CD8-positive, alpha-beta memory T cell (primary cell): Measurements from ENCODE around the gene AQR. TPM values are rescaled to one million over a fixed set of nuclear protein-coding genes. Genes with fewer than 3 reads are reported as not detected.
A peak's percentile ranks its signal among the peaks of the same experiment; 100 is the strongest.

Experiments used
- CTCF ChIA-PET: fragments of 350-600 bp; sonication (Branson Sonifier 250); formaldehyde crosslinking; loops from one replicate; lab custom pipeline; 2021; ENCODE audit warnings: antibody characterized with exemption; lab: Charles Lee
- POLR2A ChIA-PET: fragments of 350-600 bp; sonication (Branson Sonifier 250); formaldehyde crosslinking; loops from one replicate; lab custom pipeline; 2021; ENCODE audit warnings: antibody characterized with exemption; lab: Charles Lee
- DNase-seq, 5 donors: peaks; one replicate each; pipeline versions ENCODE4 v3.0.0 to v3.0.0-alpha.2; 2020 to 2022; ENCODE audit warnings: mixed read lengths in 1 of 5
- H3K27ac ChIP-seq: one replicate; pipeline ENCODE4 v1.7.0; 2013; ENCODE audit warnings: low read depth, mild to moderate bottlenecking, low read length, moderate library complexity
- H3K27me3 ChIP-seq: 2 replicates; pipeline ENCODE4 v1.7.0; 2013; ENCODE audit warnings: low read length, mild to moderate bottlenecking; ENCODE audit not compliant: insufficient read depth, poor library complexity, severe bottlenecking
- H3K36me3 ChIP-seq: 2 replicates; pipeline ENCODE4 v1.7.0; 2013; ENCODE audit warnings: mild to moderate bottlenecking, low read length, moderate library complexity; ENCODE audit not compliant: insufficient read depth
- H3K4me1 ChIP-seq: 2 replicates; pipeline ENCODE4 v1.7.0; 2013; ENCODE audit warnings: mild to moderate bottlenecking, low read length, moderate library complexity; ENCODE audit not compliant: insufficient read depth
- H3K4me3 ChIP-seq: 2 replicates; pipeline ENCODE4 v1.7.0; 2013; ENCODE audit warnings: mild to moderate bottlenecking, low read length
- H3K9me3 ChIP-seq: 2 replicates; pipeline ENCODE4 v1.7.0; 2013; ENCODE audit warnings: mild to moderate bottlenecking, low read length
- H3K27ac Mint-ChIP-seq, 8 donors: one replicate each; pipeline ENCODE4 v1.8.0; 2020 to 2021; ENCODE audit warnings: mixed read lengths in 8 of 8, mild to moderate bottlenecking in 6 of 8, inconsistent platforms in 3 of 8, moderate library complexity in 3 of 8
- H3K27me3 Mint-ChIP-seq, 2 donors: one replicate each; pipeline ENCODE4 v1.8.0; 2020 to 2021; ENCODE audit warnings: mixed read lengths in 2 of 2, mild to moderate bottlenecking in 1 of 2, moderate library complexity in 1 of 2
- H3K36me3 Mint-ChIP-seq, 3 donors: one replicate each; pipeline ENCODE4 v1.8.0; 2020 to 2021; ENCODE audit warnings: mixed read lengths in 3 of 3, inconsistent platforms in 1 of 3, mild to moderate bottlenecking in 1 of 3
- H3K4me1 Mint-ChIP-seq, 3 donors: one replicate each; pipeline ENCODE4 v1.8.0; 2020 to 2021; ENCODE audit warnings: mixed read lengths in 3 of 3, inconsistent platforms in 1 of 3, mild to moderate bottlenecking in 1 of 3
- H3K4me3 Mint-ChIP-seq, 7 donors: one replicate each; pipeline ENCODE4 v1.8.0; 2020 to 2021; ENCODE audit warnings: mixed read lengths in 7 of 7, mild to moderate bottlenecking in 6 of 7, moderate library complexity in 4 of 7, inconsistent platforms in 2 of 7
- H3K9me3 Mint-ChIP-seq, 5 donors: one replicate each; pipeline ENCODE4 v1.8.0; 2020 to 2022; ENCODE audit warnings: mixed read lengths in 5 of 5, mild to moderate bottlenecking in 3 of 5, moderate library complexity in 2 of 5, inconsistent platforms in 1 of 5
- polyA plus RNA-seq: library from polyadenylated mRNA; unstranded; fragments of 300-500 nt; fragmentation: Illumina TruSeq; gene quantifications from one replicate; pipeline ENCODE4 v1.2.3, GENCODE V29; 2021
- total RNA-seq, 2 experiments: library from RNA; stranded (reverse); gene quantifications; one replicate each; pipeline ENCODE4 v1.2.3, GENCODE V29; 2021

AQR gene
- total and polyA plus RNA-seq, 3 experiments from 2014 or later: 14.8 to 46.0 (median 41.7) TPM

DNA sequence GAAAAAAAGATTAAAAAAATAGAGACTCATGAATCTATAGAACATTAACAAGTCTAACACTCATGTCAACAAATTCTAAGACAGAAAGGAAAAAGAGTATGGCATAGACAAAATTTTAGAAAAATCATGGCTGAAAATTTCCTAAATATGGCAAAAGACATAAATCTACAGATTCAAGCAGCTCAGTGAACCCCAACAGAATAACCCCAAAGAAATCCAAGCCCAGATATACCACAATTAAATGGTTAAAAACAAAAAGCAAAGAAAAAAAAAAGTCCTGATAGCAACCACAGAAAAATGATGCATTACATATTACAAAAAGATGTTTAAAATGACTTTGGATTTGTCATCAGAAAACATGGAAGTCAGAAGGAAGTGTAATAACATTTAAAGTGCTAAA is 75.6 kb downstream of the AQR start:
- H3K4me1 ChIP-seq: no peaks in the 10 kb centered on the region
- H3K27ac ChIP-seq: no peak overlapping the region
- CTCF ChIA-PET: interaction anchor here (0.7 kb wide), 1 partner anchor 9 kb away, joined by 3 read pairs; no protein-coding TSS in a partner anchor
- Mint-ChIP-seq H3K4me3 (no peak overlapping the region), H3K27me3 (no peaks in the 10 kb centered on the region), H3K36me3 (peaks cover 59 to 84% (median 64%) of the 10 kb centered on the region in 3 donors), H3K4me1 (peaks cover 0 to 5% (median 3%) of the 10 kb centered on the region in 3 donors), H3K9me3 (peaks cover 6 to 22% (median 20%) of the 10 kb centered on the region in 5 donors), H3K27ac (no peak overlapping the region)
- no peak overlapping the region for H3K4me3 ChIP-seq
- H3K9me3 ChIP-seq: peaks cover 13% of the 10 kb centered on the region
- no peak for DNase-seq
- peaks cover 41% of the 10 kb centered on the region for H3K36me3 ChIP-seq
- POLR2A ChIA-PET: no interaction called here
- no peaks in the 10 kb centered on the region for H3K27me3 ChIP-seq

DNA sequence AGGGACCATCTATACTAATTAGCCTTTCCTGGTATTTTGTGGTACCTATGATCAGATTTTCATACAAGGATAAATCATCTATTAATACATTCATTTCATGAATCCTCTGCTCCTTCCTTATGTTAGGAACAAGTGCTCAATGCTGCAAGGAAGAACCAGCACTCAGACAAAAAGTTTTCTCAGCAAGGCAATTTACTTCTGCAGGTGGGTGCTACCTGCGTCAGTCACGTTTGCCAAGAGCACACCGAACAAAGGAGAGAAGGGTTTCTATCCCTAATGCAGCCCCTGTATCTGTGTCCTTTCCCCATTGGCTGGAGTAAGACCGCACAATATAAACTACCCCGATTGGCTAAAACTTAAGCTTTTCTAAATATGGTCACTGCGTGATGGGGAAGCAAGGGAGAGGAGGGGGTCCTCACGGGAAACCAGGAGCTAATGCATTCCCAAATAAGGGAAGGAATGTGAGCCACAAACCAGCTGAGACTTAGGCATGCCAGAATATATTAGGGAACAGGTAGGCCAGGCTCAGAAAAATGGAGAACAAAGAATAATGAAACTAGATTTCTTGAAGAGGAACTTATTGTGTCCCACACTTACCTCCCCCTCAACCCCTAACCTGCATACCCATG is 76.5 kb downstream of the AQR start:
- H3K27me3 ChIP-seq: no peaks in the 10 kb centered on the region
- peaks cover 0 to 5% (median 3%) of the 10 kb centered on the region in 3 donors for H3K4me1 Mint-ChIP-seq
- peaks cover 13% of the 10 kb centered on the region for H3K9me3 ChIP-seq
- CTCF ChIA-PET: no interaction called here
- H3K27ac Mint-ChIP-seq: no peak overlapping the region
- H3K4me3 ChIP-seq: no peak overlapping the region
- POLR2A ChIA-PET: no interaction called here
- no peaks in the 10 kb centered on the region for H3K4me1 ChIP-seq
- H3K27ac ChIP-seq: no peak overlapping the region
- no peak for DNase-seq
- H3K36me3 Mint-ChIP-seq: peaks cover 57 to 85% (median 64%) of the 10 kb centered on the region in 3 donors
- H3K4me3 Mint-ChIP-seq: peak overlapping the region in 1 of 7 donors; percentile 36
- H3K27me3 Mint-ChIP-seq: no peaks in the 10 kb centered on the region
- H3K36me3 ChIP-seq: peaks cover 41% of the 10 kb centered on the region
- peaks cover 6 to 22% (median 20%) of the 10 kb centered on the region in 5 donors for H3K9me3 Mint-ChIP-seq

DNA sequence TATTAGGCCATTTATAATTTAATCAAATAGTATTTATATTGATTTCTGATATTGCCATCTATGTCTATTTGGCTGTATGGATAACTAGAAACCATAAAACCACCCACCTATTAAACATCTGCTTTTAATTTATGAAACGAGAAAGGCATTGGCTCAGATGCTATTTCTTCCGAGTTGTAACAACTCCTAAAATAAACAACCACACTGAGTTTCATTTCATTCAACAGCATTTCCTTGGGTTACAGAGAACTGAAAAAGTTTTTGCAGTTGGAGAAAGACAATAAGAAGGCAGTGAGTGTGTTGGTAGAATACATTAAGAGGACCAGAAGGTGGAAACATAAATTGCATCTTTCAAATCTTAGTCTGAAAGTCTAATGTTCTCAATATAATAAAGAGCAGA is 79.1 kb downstream of the AQR start:
- ChIA-PET CTCF (no interaction called here), POLR2A (no interaction called here)
- Histone ChIP-seq H3K27ac (no peak overlapping the region), H3K36me3 (peaks cover 41% of the 10 kb centered on the region), H3K4me3 (no peak overlapping the region), H3K4me1 (no peaks in the 10 kb centered on the region), H3K27me3 (no peaks in the 10 kb centered on the region), H3K9me3 (peaks cover 13% of the 10 kb centered on the region)
- no peaks in the 10 kb centered on the region for H3K27me3 Mint-ChIP-seq
- no peak overlapping the region for H3K27ac Mint-ChIP-seq
- peaks cover 0 to 3% (median 2%) of the 10 kb centered on the region in 3 donors for H3K4me1 Mint-ChIP-seq
- H3K9me3 Mint-ChIP-seq: peaks cover 6 to 22% (median 20%) of the 10 kb centered on the region in 5 donors
- no peak for DNase-seq
- H3K36me3 Mint-ChIP-seq: peaks cover 45 to 82% (median 51%) of the 10 kb centered on the region in 3 donors
- H3K4me3 Mint-ChIP-seq: no peak overlapping the region

DNA sequence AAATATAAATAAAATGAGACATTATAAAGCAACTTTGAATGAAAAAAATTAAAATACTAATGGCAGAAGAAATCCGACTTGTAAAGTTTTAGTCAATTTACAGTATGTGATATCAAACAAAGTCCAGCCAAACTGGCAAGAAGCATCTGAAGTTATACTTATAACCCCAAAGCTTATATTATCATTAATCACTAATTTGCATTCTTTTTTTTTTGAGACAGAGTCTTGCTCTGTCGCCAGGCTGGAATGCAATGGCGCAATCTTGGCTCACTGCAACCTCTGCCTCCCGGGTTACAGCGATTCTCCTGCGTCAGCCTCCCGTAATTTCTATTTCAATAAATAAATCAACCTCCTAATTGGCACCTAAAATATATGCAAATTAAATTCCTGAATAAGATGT is 80.1 kb downstream of the AQR start:
- DNase-seq: no peak
- peaks cover 45% of the 10 kb centered on the region for H3K36me3 ChIP-seq
- no peaks in the 10 kb centered on the region for H3K4me1 ChIP-seq
- H3K9me3 Mint-ChIP-seq: peaks cover 6 to 22% (median 20%) of the 10 kb centered on the region in 5 donors
- peaks cover 0 to 3% (median 0%) of the 10 kb centered on the region in 3 donors for H3K4me1 Mint-ChIP-seq
- peaks cover 13% of the 10 kb centered on the region for H3K9me3 ChIP-seq
- peaks cover 49 to 85% (median 56%) of the 10 kb centered on the region in 3 donors for H3K36me3 Mint-ChIP-seq
- H3K4me3 Mint-ChIP-seq: no peak overlapping the region
- H3K4me3 ChIP-seq: no peak overlapping the region
- no peak overlapping the region for H3K27ac ChIP-seq
- CTCF ChIA-PET: interaction anchor here (0.8 kb wide), 1 partner anchor 80 kb away, joined by 3 read pairs; the partner anchor contains the start of gene AQR
- no peaks in the 10 kb centered on the region for H3K27me3 Mint-ChIP-seq
- POLR2A ChIA-PET: no interaction called here
- H3K27ac Mint-ChIP-seq: no peak overlapping the region
- no peaks in the 10 kb centered on the region for H3K27me3 ChIP-seq

DNA sequence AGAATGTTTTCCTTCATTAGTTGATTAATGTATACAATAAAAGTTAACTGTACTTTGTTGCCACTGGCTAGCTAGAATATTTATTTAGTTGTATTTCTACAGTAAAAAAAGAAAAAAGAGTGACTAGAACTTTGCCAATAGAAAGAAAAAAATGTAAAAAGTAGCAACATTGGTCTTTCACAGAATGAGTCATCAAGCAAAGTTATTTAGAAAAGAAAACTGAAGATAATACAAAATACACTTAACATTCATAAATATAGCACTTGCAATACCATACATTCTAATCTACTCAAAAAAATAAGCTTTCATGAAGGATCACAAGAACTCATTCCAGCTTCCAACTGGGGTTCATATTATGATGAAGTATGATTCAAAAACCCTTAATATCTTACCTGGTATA is 83.4 kb downstream of the AQR start:
- Histone ChIP-seq H3K4me3 (no peak overlapping the region), H3K4me1 (no peaks in the 10 kb centered on the region), H3K27me3 (no peaks in the 10 kb centered on the region), H3K27ac (no peak overlapping the region), H3K36me3 (peaks cover 26% of the 10 kb centered on the region), H3K9me3 (no peaks in the 10 kb centered on the region)
- Mint-ChIP-seq H3K9me3 (no peaks in the 10 kb centered on the region), H3K4me3 (no peak overlapping the region), H3K27me3 (no peaks in the 10 kb centered on the region), H3K4me1 (peaks cover 0 to 1% (median 0%) of the 10 kb centered on the region in 3 donors), H3K27ac (peak overlapping the region in 1 of 8 donors; percentile 24), H3K36me3 (peaks cover 29 to 83% (median 35%) of the 10 kb centered on the region in 3 donors)
- CTCF ChIA-PET: no interaction called here
- no peak for DNase-seq
- POLR2A ChIA-PET: no interaction called here

DNA sequence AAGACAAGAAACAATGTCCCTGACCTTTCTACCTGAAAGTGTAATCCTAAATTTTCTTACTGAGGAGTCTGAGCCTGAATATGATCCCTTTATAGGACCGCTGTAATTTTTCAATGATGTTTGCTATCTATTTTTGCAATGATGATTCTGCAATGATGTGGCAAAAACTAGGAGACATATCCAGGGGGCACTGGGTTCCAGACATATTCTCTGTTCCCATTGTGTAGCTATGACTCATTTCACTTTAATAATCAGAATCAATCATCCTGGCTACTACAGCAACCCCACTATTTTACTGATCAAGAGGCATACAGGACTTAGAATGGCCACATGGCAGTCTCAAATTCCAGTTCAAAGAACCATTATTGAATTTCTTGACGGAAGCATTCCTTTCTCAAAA is 85.9 kb downstream of the AQR start:
- H3K4me3 ChIP-seq: no peak overlapping the region
- peaks cover 27 to 87% (median 42%) of the 10 kb centered on the region in 3 donors for H3K36me3 Mint-ChIP-seq

DNA sequence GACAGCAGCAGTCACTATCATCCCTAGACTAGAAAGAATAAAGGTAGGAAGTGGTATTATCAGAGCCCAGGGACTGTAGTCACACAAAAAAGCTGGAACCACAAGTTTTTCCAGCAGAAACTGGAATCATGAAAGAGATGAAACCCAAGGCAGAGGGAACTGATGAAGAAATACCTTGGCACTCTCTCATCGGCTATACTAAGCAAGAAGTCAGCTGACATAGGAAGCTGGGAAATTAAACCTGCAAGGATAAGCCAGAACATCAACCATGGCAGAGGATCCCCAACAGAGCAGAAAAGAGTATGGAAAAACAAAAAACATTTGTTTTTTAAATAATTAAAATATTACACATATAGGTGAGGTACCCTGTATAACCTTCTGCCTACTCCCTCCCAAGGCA is 86.5 kb downstream of the AQR start:
- POLR2A ChIA-PET: no interaction called here
- no peak overlapping the region for H3K27ac ChIP-seq
- Mint-ChIP-seq H3K36me3 (peaks cover 27 to 87% (median 42%) of the 10 kb centered on the region in 3 donors), H3K4me3 (no peak overlapping the region), H3K27me3 (no peaks in the 10 kb centered on the region), H3K27ac (peak overlapping the region in 1 of 8 donors; percentile 32), H3K4me1 (no peaks in the 10 kb centered on the region), H3K9me3 (no peaks in the 10 kb centered on the region)
- H3K27me3 ChIP-seq: no peaks in the 10 kb centered on the region
- CTCF ChIA-PET: no interaction called here
- no peak overlapping the region for H3K4me3 ChIP-seq
- DNase-seq: no peak
- H3K9me3 ChIP-seq: no peaks in the 10 kb centered on the region
- H3K36me3 ChIP-seq: peaks cover 13% of the 10 kb centered on the region
- H3K4me1 ChIP-seq: no peaks in the 10 kb centered on the region

More for the DNA sequence above, 85.9 kb downstream of the AQR start:
- H3K4me1 Mint-ChIP-seq: no peaks in the 10 kb centered on the region
- Histone ChIP-seq H3K27me3 (no peaks in the 10 kb centered on the region), H3K9me3 (no peaks in the 10 kb centered on the region), H3K36me3 (peaks cover 13% of the 10 kb centered on the region), H3K4me1 (no peaks in the 10 kb centered on the region), H3K27ac (no peak overlapping the region)
- H3K4me3 Mint-ChIP-seq: no peak overlapping the region
- POLR2A ChIA-PET: no interaction called here
- no peak for DNase-seq
- no peaks in the 10 kb centered on the region for H3K27me3 Mint-ChIP-seq
- H3K27ac Mint-ChIP-seq: no peak overlapping the region
- CTCF ChIA-PET: no interaction called here
- no peaks in the 10 kb centered on the region for H3K9me3 Mint-ChIP-seq

DNA sequence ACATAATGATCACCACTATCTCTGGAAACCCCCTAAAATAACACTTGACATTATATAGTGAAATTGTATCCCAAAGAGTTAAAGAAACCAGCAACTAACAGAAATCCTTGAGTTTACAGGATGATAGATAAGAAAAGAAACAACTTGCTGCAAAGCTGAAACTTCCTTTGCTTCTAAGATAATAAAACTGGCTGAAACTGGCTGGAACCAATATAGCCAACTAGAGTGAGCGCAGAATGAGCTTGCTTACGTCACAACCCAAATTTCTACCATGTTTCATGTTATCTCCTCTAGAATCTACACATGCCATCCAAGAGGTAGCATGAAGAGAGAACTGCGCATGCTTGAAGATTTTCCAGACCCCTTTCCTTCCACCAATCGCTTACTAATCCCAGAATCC is 90.4 kb downstream of the AQR start:
- no peaks in the 10 kb centered on the region for H3K4me1 Mint-ChIP-seq
- H3K9me3 Mint-ChIP-seq: no peaks in the 10 kb centered on the region
- H3K27me3 Mint-ChIP-seq: no peaks in the 10 kb centered on the region
- ChIA-PET CTCF (no interaction called here), POLR2A (no interaction called here)
- Histone ChIP-seq H3K36me3 (peaks cover 18% of the 10 kb centered on the region), H3K9me3 (no peaks in the 10 kb centered on the region), H3K27ac (no peak overlapping the region), H3K27me3 (no peaks in the 10 kb centered on the region), H3K4me3 (no peak overlapping the region), H3K4me1 (no peaks in the 10 kb centered on the region)
- no peak overlapping the region for H3K27ac Mint-ChIP-seq
- H3K4me3 Mint-ChIP-seq: no peak overlapping the region
- no peak for DNase-seq
- peaks cover 18 to 85% (median 44%) of the 10 kb centered on the region in 3 donors for H3K36me3 Mint-ChIP-seq
